Astrocyte (in vitro differentiated cells and primary cell): ENCODE measurements around the gene SLC51B.

Experiments used
- EZH2 ChIP-seq: IDR thresholded peaks from 2 replicates; pipeline ENCODE4 v1.6.1; 2012; ENCODE audit warnings: mild to moderate bottlenecking, low read length, inconsistent platforms; ENCODE audit not compliant: insufficient read depth
- TF ChIP-seq, protein P1 (sequence below): IDR thresholded peaks from 2 replicates; pipeline ENCODE4 v1.5.1; 2011; ENCODE audit warnings: low read depth, mild to moderate bottlenecking, inconsistent platforms, low read length, moderate library complexity; ENCODE audit not compliant: insufficient read depth

DNA sequence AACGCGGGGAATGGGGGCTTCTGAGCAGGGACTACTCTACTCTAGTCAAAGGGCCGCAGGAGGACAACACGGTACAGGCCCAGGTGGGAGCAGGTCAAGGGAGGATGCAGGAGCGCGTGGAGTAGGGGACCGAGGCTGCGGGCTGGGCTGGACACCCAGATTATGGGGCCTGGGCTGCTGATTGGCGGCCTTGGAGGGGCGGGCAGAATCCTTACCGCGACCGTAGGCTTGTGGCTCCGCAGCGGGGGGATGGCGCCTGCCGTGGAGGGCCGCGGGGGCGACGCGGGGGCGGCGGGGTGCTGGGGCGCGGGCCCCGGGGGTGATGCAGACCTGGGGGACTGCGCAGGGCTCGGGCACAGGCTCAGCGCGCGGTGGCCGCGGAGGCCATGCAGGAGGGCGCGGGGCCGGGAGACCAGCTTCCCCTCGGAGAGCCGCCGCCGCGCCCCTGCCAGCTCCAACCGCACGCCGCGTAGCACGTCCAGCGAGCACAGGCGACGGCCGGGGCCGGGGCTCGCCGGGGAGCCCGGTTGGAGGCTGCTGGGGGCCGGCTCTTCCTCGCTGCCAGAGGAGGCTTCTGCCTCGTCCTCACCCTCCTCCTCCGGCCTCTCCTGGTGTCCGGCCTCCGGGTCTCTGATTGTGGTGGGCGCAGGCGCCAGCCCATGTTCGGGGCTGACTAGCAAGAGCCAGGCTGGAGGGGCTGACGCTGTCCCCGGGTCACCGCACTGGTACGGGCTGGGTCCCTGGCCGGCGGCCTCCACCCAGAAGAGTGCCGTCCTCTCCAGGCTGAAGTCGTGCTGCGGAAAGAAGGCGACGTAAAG is 56.9 kb downstream of the SLC51B start:
- TF ChIP-seq, protein P1, sequence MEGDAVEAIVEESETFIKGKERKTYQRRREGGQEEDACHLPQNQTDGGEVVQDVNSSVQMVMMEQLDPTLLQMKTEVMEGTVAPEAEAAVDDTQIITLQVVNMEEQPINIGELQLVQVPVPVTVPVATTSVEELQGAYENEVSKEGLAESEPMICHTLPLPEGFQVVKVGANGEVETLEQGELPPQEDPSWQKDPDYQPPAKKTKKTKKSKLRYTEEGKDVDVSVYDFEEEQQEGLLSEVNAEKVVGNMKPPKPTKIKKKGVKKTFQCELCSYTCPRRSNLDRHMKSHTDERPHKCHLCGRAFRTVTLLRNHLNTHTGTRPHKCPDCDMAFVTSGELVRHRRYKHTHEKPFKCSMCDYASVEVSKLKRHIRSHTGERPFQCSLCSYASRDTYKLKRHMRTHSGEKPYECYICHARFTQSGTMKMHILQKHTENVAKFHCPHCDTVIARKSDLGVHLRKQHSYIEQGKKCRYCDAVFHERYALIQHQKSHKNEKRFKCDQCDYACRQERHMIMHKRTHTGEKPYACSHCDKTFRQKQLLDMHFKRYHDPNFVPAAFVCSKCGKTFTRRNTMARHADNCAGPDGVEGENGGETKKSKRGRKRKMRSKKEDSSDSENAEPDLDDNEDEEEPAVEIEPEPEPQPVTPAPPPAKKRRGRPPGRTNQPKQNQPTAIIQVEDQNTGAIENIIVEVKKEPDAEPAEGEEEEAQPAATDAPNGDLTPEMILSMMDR = no peak
- no peak for TF ChIP-seq EZH2
